Measurements from ENCODE around the gene PHF14.

The PHF14 gene

DNA sequence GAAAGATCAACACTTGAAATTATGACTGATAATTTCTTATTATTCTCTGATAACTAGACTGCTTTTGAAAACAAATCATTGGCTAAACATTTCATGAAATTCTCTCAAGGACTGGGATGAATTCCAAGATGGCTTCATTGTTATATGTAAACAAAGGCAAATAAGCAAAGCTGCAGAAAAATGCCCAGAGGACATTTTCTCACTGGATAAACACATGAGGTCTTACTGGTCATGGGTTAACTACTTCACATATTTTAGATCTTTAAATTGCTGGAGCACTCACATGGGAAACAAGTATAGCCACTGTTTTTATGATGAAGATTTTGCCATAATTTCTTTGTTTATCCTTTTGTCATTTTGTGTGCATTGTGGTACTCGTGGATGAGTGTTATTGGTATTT is 239.1 kb downstream of the PHF14 start:
- DNase-seq: no peak

DNA sequence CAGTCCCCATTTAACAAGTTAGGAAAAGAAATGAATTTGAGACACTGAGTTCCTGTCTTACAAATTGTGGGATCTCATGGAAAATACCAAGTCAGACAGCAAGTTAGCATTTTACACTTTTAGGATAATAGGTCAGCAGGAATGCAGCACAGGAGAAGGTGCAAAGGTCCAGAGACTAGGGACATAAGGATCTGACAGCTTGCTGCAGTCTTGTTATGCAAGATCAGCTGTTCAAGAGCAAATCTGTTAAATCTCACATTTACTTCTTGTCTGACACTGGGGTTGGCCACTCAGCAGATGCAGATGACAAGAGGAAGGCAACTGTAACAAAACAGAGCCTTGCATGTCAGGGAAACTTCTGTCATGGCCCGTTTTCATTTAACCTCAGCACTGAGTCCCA is 239.6 kb downstream of the PHF14 start:
- no peak for DNase-seq

DNA sequence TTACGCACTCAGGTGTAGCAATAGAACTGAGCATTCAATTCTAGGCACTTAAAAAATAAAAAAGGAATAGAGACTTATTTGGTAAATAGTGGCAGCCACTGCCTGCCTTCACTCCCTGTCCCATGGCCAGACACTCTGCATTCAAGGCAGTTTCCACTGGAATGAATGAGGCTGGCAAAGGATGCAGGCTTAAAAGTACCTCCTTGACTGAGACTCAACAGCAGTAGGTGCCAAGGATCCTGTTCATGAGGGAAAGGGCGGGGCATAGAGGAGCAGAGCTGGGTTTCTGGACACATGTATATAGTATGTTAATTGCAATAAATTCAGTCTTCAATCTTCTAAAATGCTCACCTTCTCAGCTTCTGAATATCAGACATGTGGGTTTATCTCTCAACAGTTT is 242.6 kb downstream of the PHF14 start:
- no peak for DNase-seq

DNA sequence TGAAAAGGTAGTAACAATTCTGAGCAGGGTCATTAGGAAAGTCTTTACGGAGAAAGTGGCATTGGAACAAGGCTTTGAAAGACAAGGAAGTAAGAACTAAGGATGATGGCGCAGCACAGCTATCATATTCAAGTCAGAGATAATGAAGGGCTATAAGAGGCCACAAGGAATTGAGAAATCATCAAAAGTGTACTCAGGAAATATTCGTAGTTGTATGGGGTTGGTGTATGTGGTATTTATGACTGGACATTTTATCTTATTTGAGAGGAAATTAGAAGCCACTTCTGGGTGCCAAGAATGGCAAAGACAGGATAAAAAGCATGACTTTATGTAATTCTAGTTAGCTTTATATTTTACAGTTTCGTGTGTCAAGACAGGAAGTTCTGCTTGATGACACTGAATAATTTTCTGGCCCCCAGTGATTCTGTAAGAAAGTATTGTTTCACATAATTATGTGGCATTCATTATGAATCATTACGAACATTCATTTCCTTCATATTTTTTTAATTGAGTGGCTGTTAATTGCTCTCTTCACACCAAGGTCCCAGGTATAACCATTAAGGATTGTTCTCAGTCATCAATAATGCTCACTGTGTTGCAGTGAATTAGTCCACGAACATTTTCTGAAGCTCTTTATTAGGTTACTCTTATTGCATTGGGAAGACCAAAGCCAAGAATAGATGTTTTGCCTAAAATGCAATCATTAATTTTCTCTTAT is 244.3 kb downstream of the PHF14 start:
- no peak for DNase-seq

Data from NCI-H774 (cell line).